ENCODE results near the gene ADAP1. TPM values are rescaled to one million over a fixed set of nuclear protein-coding genes. Genes with fewer than 3 reads are reported as not detected.
"Not testable (repeated sequence)": the region's sequence is repeated elsewhere in the genome, so short reads cannot be mapped to it uniquely, and the experiment has no call there.

Gene ADAP1
- total RNA-seq, 1 experiment from 2014 or later, result 34.0 TPM

GRCh38 chr7:959740-960139 lies 5.3 kb upstream of the ADAP1 start:
- H3K4me2 ChIP-seq (ENCODE audit: low read length); H3K27me3 ChIP-seq (ENCODE audit: insufficient read depth, low read length); CTCF ChIA-PET; intact Hi-C loops (cut with micrococcal nuclease); BruUV-seq (replicated peaks); H2AFZ ChIP-seq (ENCODE audit: low read depth, low read length, poor library complexity, severe bottlenecking); H3K9ac ChIP-seq (ENCODE audit: low read length); H3K27ac ChIP-seq (ENCODE audit: low read depth, low read length); H3K4me1 ChIP-seq (ENCODE audit: control insufficient read depth in 1 of 2, insufficient read depth in 2 of 2, low read length in 2 of 2); POLR2A ChIA-PET; H4K20me1 ChIP-seq (ENCODE audit: insufficient read depth); H3K79me2 ChIP-seq (ENCODE audit: insufficient read depth, low read length); DNase-seq (ENCODE audit: low read depth, low spot score); ATAC-seq; H3K36me3 ChIP-seq (ENCODE audit: control insufficient read depth in 1 of 2, insufficient read depth in 2 of 2, low read length in 2 of 2); H3K9me3 ChIP-seq (ENCODE audit: control insufficient read depth in 1 of 2, insufficient read depth in 1 of 2, low read depth in 1 of 2, low read length in 2 of 2); H3K4me3 ChIP-seq (replicated peaks in 1 of 2; ENCODE audit: low read depth in 1 of 2, low read length in 2 of 2); RAD21 ChIA-PET (ENCODE audit: low non-redundant PET in 1 of 2, low total read pairs in 2 of 2, uncharacterized antibody in 2 of 2, unreplicated experiment in 2 of 2); H3K9me2 ChIP-seq (ENCODE audit: insufficient read depth): not testable (repeated sequence)

- ChIA-PET POLR2A (no interaction called here), RAD21 (ENCODE audit: low non-redundant PET in 1 of 2, low total read pairs in 2 of 2, uncharacterized antibody in 2 of 2, unreplicated experiment in 2 of 2) (no interaction called here), CTCF (no interaction called here)
- H4K20me1 ChIP-seq (ENCODE audit: insufficient read depth), result no peaks in the 10 kb centered on the region
- peaks cover 0 to 4% of the 10 kb centered on the region in 2 experiments; a peak in 1 of 4 replicates for H3K4me1 ChIP-seq (ENCODE audit: control insufficient read depth in 1 of 2, insufficient read depth in 2 of 2, low read length in 2 of 2)
- no peak overlapping the region for H3K4me2 ChIP-seq (ENCODE audit: low read length)
- H3K27ac ChIP-seq (ENCODE audit: low read depth, low read length), result no peak overlapping the region
- DNase-seq (ENCODE audit: low read depth, low spot score) (no peak), ATAC-seq (no peak)
- no peaks in the 10 kb centered on the region for H3K36me3 ChIP-seq (ENCODE audit: control insufficient read depth in 1 of 2, insufficient read depth in 2 of 2, low read length in 2 of 2)
- no peak overlapping the region for H3K4me3 ChIP-seq (replicated peaks in 1 of 2; ENCODE audit: low read depth in 1 of 2, low read length in 2 of 2)
- TF ChIP-seq EZH2 (IDR thresholded peaks at IDR 0.05) (no peak), RAD21 (IDR thresholded peaks at IDR 0.05; ENCODE audit: low read depth) (no peak), ELF1 (IDR thresholded peaks at IDR 0.05; ENCODE audit: borderline replicate concordance, low read depth) (no peak), EGR1 (IDR thresholded peaks at IDR 0.05; ENCODE audit: low read depth) (no peak), ZBTB33 (IDR thresholded peaks at IDR 0.05; ENCODE audit: extremely low read depth, insufficient replicate concordance, low read length) (no peak), CEBPB (IDR thresholded peaks at IDR 0.05; ENCODE audit: low read depth) (no peak), CBX3 (IDR thresholded peaks at IDR 0.05; ENCODE audit: low read depth) (no peak), POLR2AphosphoS5 (IDR thresholded peaks at IDR 0.05; ENCODE audit: low read depth, low read length) (no peak), FOSL1 (IDR thresholded peaks at IDR 0.05; ENCODE audit: low read depth) (no peak), SP1 (IDR thresholded peaks at IDR 0.05; ENCODE audit: low read depth) (no peak)
- TF ChIP-seq, protein P1, sequence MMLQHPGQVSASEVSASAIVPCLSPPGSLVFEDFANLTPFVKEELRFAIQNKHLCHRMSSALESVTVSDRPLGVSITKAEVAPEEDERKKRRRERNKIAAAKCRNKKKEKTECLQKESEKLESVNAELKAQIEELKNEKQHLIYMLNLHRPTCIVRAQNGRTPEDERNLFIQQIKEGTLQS (IDR thresholded peaks at IDR 0.05), result no peak
- TF ChIP-seq, protein P2, sequence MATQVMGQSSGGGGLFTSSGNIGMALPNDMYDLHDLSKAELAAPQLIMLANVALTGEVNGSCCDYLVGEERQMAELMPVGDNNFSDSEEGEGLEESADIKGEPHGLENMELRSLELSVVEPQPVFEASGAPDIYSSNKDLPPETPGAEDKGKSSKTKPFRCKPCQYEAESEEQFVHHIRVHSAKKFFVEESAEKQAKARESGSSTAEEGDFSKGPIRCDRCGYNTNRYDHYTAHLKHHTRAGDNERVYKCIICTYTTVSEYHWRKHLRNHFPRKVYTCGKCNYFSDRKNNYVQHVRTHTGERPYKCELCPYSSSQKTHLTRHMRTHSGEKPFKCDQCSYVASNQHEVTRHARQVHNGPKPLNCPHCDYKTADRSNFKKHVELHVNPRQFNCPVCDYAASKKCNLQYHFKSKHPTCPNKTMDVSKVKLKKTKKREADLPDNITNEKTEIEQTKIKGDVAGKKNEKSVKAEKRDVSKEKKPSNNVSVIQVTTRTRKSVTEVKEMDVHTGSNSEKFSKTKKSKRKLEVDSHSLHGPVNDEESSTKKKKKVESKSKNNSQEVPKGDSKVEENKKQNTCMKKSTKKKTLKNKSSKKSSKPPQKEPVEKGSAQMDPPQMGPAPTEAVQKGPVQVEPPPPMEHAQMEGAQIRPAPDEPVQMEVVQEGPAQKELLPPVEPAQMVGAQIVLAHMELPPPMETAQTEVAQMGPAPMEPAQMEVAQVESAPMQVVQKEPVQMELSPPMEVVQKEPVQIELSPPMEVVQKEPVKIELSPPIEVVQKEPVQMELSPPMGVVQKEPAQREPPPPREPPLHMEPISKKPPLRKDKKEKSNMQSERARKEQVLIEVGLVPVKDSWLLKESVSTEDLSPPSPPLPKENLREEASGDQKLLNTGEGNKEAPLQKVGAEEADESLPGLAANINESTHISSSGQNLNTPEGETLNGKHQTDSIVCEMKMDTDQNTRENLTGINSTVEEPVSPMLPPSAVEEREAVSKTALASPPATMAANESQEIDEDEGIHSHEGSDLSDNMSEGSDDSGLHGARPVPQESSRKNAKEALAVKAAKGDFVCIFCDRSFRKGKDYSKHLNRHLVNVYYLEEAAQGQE (IDR thresholded peaks at IDR 0.05; ENCODE audit: low read depth), result no peak
- H3K9ac ChIP-seq (ENCODE audit: low read length), result no peak overlapping the region
- H3K9me3 ChIP-seq (ENCODE audit: control insufficient read depth in 1 of 2, insufficient read depth in 1 of 2, low read depth in 1 of 2, low read length in 2 of 2), result no peaks in the 10 kb centered on the region
- no peak overlapping the region for H2AFZ ChIP-seq (ENCODE audit: low read depth, low read length, poor library complexity, severe bottlenecking)
- no TSS peak for BruUV-seq (replicated peaks)
- H3K27me3 ChIP-seq (ENCODE audit: insufficient read depth, low read length), result no peaks in the 10 kb centered on the region
- intact Hi-C loops (cut with micrococcal nuclease), result no loop called here
- H3K79me2 ChIP-seq (ENCODE audit: insufficient read depth, low read length), result no peaks in the 10 kb centered on the region
- H3K9me2 ChIP-seq (ENCODE audit: insufficient read depth), result no peaks in the 10 kb centered on the region
Measured at GRCh38 chr7:959271-959670, 4.8 kb upstream of the ADAP1 start.
